Fibroblast of lung (primary cell): Measurements from ENCODE around the gene CUL1.

Experiments
- CTCF ChIP-seq, 2 donors: IDR thresholded peaks in 1 of 2; conservative IDR thresholded peaks in 1 of 2; 1 replicate in 1 of 2; 2 replicates in 1 of 2; pipeline ENCODE4 v1.5.1; 2011 to 2012; ENCODE audit warnings: low read length in 2 of 2, control low read depth in 1 of 2, inconsistent platforms in 1 of 2, low read depth in 1 of 2, mild to moderate bottlenecking in 1 of 2
- EZH2 ChIP-seq: IDR thresholded peaks from 2 replicates; pipeline ENCODE4 v1.5.1; 2012; ENCODE audit warnings: low read length, control low read depth, mild to moderate bottlenecking; ENCODE audit errors: missing control alignments

DNA sequence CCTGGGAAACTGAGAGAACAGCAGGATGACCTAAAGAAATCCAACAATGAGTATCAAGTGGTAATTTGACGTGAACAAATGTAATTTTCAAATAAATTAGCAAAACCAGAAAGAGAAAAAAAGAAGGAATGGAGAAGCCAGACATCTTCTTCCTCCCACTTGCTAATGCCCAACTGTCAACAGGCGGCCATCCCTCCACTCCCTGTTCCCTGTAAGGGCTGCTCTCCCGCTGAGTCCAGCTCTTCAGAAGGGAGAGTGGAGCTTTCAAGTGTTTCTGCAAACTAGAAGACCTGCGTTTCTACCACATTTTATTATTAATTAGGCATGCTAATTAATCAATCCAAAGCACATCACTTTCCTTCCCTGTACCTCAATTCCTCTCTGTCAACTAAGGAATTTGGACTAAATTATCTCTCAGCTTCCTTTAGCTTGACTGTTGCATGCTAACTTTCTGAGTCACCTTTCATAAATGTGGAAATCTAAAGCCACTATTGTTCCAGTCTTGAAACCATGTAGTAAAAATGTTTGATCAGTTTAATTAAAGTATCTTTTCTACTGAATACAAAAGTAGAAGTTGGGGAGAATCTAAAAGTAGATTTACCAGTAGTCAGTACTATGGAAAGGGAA is 48.4 kb upstream of the CUL1 start:
- no peak for TF ChIP-seq EZH2
- TF ChIP-seq CTCF (conservative IDR thresholded peaks at IDR 0.05 in 1 of 2, IDR thresholded peaks at IDR 0.05 in 1 of 2; ENCODE audit: low read depth in 1 of 2, low read length in 2 of 2): no peak
